B cell (primary cell): ENCODE measurements around the gene PLEKHA5. TPM values are rescaled to one million over a fixed set of nuclear protein-coding genes. Genes with fewer than 3 reads are reported as not detected.

ENCODE experiments used
- ATAC-seq: fragments of 200-7000 bp; cut with Tn5 transposase; one replicate; pipeline ENCODE4 v1.10.0; 2021; ENCODE audit warnings: low read depth, mild to moderate bottlenecking, moderate number of reproducible peaks, moderate library complexity
- CTCF ChIA-PET: fragments of 350-600 bp; sonication (Branson Sonifier 250); formaldehyde crosslinking; loops from one replicate; lab custom pipeline; 2021; ENCODE audit warnings: antibody characterized with exemption, inconsistent platforms; lab: Charles Lee
- POLR2A ChIA-PET: fragments of 350-600 bp; sonication (Branson Sonifier 250); formaldehyde crosslinking; loops from one replicate; lab custom pipeline; 2021; ENCODE audit warnings: antibody characterized with exemption; lab: Charles Lee
- DNase-seq: peaks from one replicate; pipeline ENCODE4 v3.0.0; 2013
- H2AFZ ChIP-seq: 2 replicates; pipeline ENCODE4 v1.6.1; 2012; ENCODE audit warnings: mild to moderate bottlenecking, low read depth, low read length; ENCODE audit not compliant: insufficient read depth, poor library complexity, severe bottlenecking
- H3K27ac ChIP-seq, 2 donors: 1 replicate in 1 of 2; 2 replicates in 1 of 2; pipeline ENCODE4 v1.5.1; 2012 to 2013; ENCODE audit warnings: low read length in 2 of 2, mild to moderate bottlenecking in 2 of 2, moderate library complexity in 1 of 2
- H3K27me3 ChIP-seq, 4 experiments: fragments of 200-600 bp in 1 of 4; sonication (generic) in 1 of 4; replicated peaks in 1 of 4; 1 replicate in 2 of 4; 2 replicates in 2 of 4; pipeline versions ENCODE4 v1.6.1 to v1.7.0; 2013 to 2016; ENCODE audit warnings: low read length in 3 of 4, mild to moderate bottlenecking in 2 of 4, mixed read lengths in 1 of 4, moderate library complexity in 1 of 4; ENCODE audit not compliant: insufficient read depth in 4 of 4, control insufficient read depth in 3 of 4; ENCODE audit errors: control extremely low read depth in 1 of 4
- H3K36me3 ChIP-seq, 2 experiments: replicated peaks in 1 of 2; 1 replicate in 1 of 2; 2 replicates in 1 of 2; pipeline versions ENCODE4 v1.6.1 to v1.7.1; 2013; ENCODE audit warnings: low read length in 1 of 2; ENCODE audit not compliant: insufficient read depth in 2 of 2, control insufficient read depth in 1 of 2; ENCODE audit errors: control extremely low read depth in 1 of 2, extremely low read depth in 1 of 2
- H3K4me1 ChIP-seq, 2 donors: fragments of 200-600 bp in 1 of 2; sonication (generic) in 1 of 2; 1 replicate in 1 of 2; 2 replicates in 1 of 2; pipeline versions ENCODE4 v1.5.1 to v1.6.1; 2013 to 2017; ENCODE audit warnings: low read length in 2 of 2; ENCODE audit not compliant: control insufficient read depth in 2 of 2, insufficient read depth in 2 of 2
- H3K4me2 ChIP-seq: replicated peaks from 2 replicates; pipeline ENCODE3; 2012; ENCODE audit warnings: mild to moderate bottlenecking, low read depth, low read length; ENCODE audit not compliant: poor library complexity, severe bottlenecking
- H3K4me3 ChIP-seq, 5 experiments: fragments of 200-600 bp in 1 of 5; sonication (generic) in 1 of 5; 1 replicate in 3 of 5; 2 replicates in 2 of 5; pipeline versions ENCODE4 v1.5.1 to v1.7.0; 2011 to 2016; ENCODE audit warnings: low read length in 4 of 5, mild to moderate bottlenecking in 4 of 5, low read depth in 2 of 5, control low read depth in 1 of 5, moderate library complexity in 1 of 5; ENCODE audit not compliant: insufficient read depth in 1 of 5; ENCODE audit errors: control extremely low read depth in 1 of 5, extremely low read depth in 1 of 5
- H3K79me2 ChIP-seq: fragments of 200-600 bp; sonication (generic); one replicate; pipeline ENCODE4 v1.6.0; 2016; ENCODE audit warnings: low read length; ENCODE audit not compliant: control insufficient read depth, insufficient read depth
- H3K9ac ChIP-seq: fragments of 200-600 bp; sonication (generic); 2 replicates; pipeline ENCODE4 v1.6.1; 2017; ENCODE audit warnings: mild to moderate bottlenecking, low read length, moderate library complexity
- H3K9me3 ChIP-seq, 3 donors: one replicate each; pipeline versions ENCODE4 v1.6.1 to v1.7.1; 2013; ENCODE audit warnings: low read length in 2 of 3; ENCODE audit not compliant: control insufficient read depth in 2 of 3, insufficient read depth in 1 of 3; ENCODE audit errors: control extremely low read depth in 1 of 3
- H4K20me1 ChIP-seq: 2 replicates; pipeline ENCODE4 v1.6.0; 2012; ENCODE audit warnings: mild to moderate bottlenecking, low read length; ENCODE audit not compliant: insufficient read depth, control insufficient read depth, poor library complexity, severe bottlenecking
- H3K27ac Mint-ChIP-seq: one replicate; pipeline ENCODE4 v1.8.0; 2021; ENCODE audit warnings: mixed read lengths
- H3K27me3 Mint-ChIP-seq: one replicate; pipeline ENCODE4 v1.8.0; 2021; ENCODE audit warnings: mixed read lengths
- H3K4me1 Mint-ChIP-seq: one replicate; pipeline ENCODE4 v1.8.0; 2021; ENCODE audit warnings: mixed read lengths
- H3K4me3 Mint-ChIP-seq: one replicate; pipeline ENCODE4 v1.8.0; 2021; ENCODE audit warnings: mixed read lengths
- H3K9me3 Mint-ChIP-seq: one replicate; pipeline ENCODE4 v1.8.0; 2022; ENCODE audit warnings: mixed read lengths; ENCODE audit not compliant: insufficient read depth
- CTCF ChIP-seq: fragments of 200-600 bp; IDR thresholded peaks from one replicate; pipeline ENCODE4 v1.8.0; 2022; ENCODE audit warnings: antibody characterized with exemption, mild to moderate bottlenecking
- EZH2 ChIP-seq: IDR thresholded peaks from 2 replicates; pipeline ENCODE4 v1.6.1; 2012; ENCODE audit warnings: borderline replicate concordance, low read depth, mild to moderate bottlenecking, moderate library complexity, low read length; ENCODE audit not compliant: insufficient read depth, poor library complexity, severe bottlenecking
- WGBS: methylation state at CpG from one replicate; pipeline ENCODE4 v1.1.5; 2013; ENCODE audit warnings: missing lambda C conversion rate; ENCODE audit not compliant: insufficient coverage; 5-methylcytosine and 5-hydroxymethylcytosine counted together
- intact Hi-C: fragments of 100-400 bp; cut with micrococcal nuclease; formaldehyde crosslinking; loops from one replicate; pipeline ENCODE4 v1.10.0; 2022
- polyA plus RNA-seq: library from polyadenylated mRNA; depleted of rRNA; stranded (reverse); fragments of >200 nt; gene quantifications from 2 replicates; pipeline ENCODE4 v1.2.3, GENCODE V29; 2012
- total RNA-seq, 2 donors: library from RNA; stranded (reverse); fragments of 120-200 nt in 1 of 2; gene quantifications; 1 replicate in 1 of 2; 2 replicates in 1 of 2; pipeline versions ENCODE4 v1.2.3 to v1.2.4, GENCODE V29; 2013 to 2022

Gene PLEKHA5
- total and polyA plus RNA-seq, 2 donors (not counting 1 experiment from before 2014, with no cell fraction given), result 0.03 to 0.22 TPM

- no peaks in the 10 kb centered on the region for H3K27me3 Mint-ChIP-seq
- no peaks in the 10 kb centered on the region for H3K27me3 ChIP-seq
- ATAC-seq, result no peak
- H3K27ac ChIP-seq, result no peak overlapping the region
- no peak overlapping the region for H3K4me2 ChIP-seq
- no peaks in the 10 kb centered on the region for H3K4me1 ChIP-seq
- H3K36me3 ChIP-seq, result no peaks in the 10 kb centered on the region
- POLR2A ChIA-PET, result no interaction called here
- CTCF ChIA-PET, result no interaction called here
- intact Hi-C loops, result no loop called here
- H4K20me1 ChIP-seq, result no peaks in the 10 kb centered on the region
- no peak overlapping the region for H3K4me3 ChIP-seq
- H3K4me1 Mint-ChIP-seq, result no peaks in the 10 kb centered on the region
- H3K79me2 ChIP-seq, result no peaks in the 10 kb centered on the region
- 38% methylated on average over 2 of the region's 4 CpGs for whole genome bisulfite sequencing
- no peak overlapping the region for H3K27ac Mint-ChIP-seq
- no peak overlapping the region for H3K9ac ChIP-seq
- peaks cover 0 to 4% (median 3%) of the 10 kb centered on the region in 3 donors for H3K9me3 ChIP-seq
- DNase-seq, result no peak
- H2AFZ ChIP-seq, result no peak overlapping the region
- no peak overlapping the region for H3K4me3 Mint-ChIP-seq
- peaks cover 10% of the 10 kb centered on the region for H3K9me3 Mint-ChIP-seq
- TF ChIP-seq EZH2 (no peak), CTCF (no peak)
These were observed 45.0 kb upstream of the PLEKHA5 start for GRCh38 chr12:19084547-19084946.

- intact Hi-C loops, result no loop called here
- no peaks in the 10 kb centered on the region for H3K27me3 Mint-ChIP-seq
- ChIA-PET POLR2A (no interaction called here), CTCF (no interaction called here)
- DNase-seq, result no peak
- Histone ChIP-seq H4K20me1 (no peaks in the 10 kb centered on the region), H3K27ac (no peak overlapping the region), H2AFZ (no peak overlapping the region), H3K4me1 (no peaks in the 10 kb centered on the region), H3K27me3 (no peaks in the 10 kb centered on the region), H3K36me3 (no peaks in the 10 kb centered on the region), H3K79me2 (no peaks in the 10 kb centered on the region), H3K4me3 (no peak overlapping the region), H3K4me2 (no peak overlapping the region), H3K9ac (no peak overlapping the region), H3K9me3 (peaks cover 0 to 6% (median 3%) of the 10 kb centered on the region in 3 donors)
- ATAC-seq, result no peak
- no peak overlapping the region for H3K27ac Mint-ChIP-seq
- H3K9me3 Mint-ChIP-seq, result peaks cover 10% of the 10 kb centered on the region
- H3K4me1 Mint-ChIP-seq, result no peaks in the 10 kb centered on the region
- no peak overlapping the region for H3K4me3 Mint-ChIP-seq
- no peak for TF ChIP-seq CTCF
- no peak for TF ChIP-seq EZH2
- 100% methylated on average over 1 of the region's 2 CpGs for WGBS
These were observed 44.4 kb upstream of the PLEKHA5 start for GRCh38 chr12:19085090-19085489.
